PC-3 (cell line): ENCODE measurements around the gene CASP6. TPM values are rescaled to one million over a fixed set of nuclear protein-coding genes. Genes with fewer than 3 reads are reported as not detected.

Experiments
- ATAC-seq: fragments of 200-7000 bp; cut with Tn5 transposase; 2 replicates; pipeline ENCODE4 v1.9.1; 2020; ENCODE audit warnings: mild to moderate bottlenecking, moderate library complexity
- BruUV-seq: library from RNA; stranded (reverse); fragments of 400-500 nt; replicated peaks from 2 replicates; lab custom pipeline; 2021; lab: Mats Ljungman, UMichigan
- CTCF ChIA-PET: fragments of 300-600 bp; sonication (Branson Sonifier 250); formaldehyde crosslinking; loops from one replicate; lab custom pipeline; 2022; ENCODE audit warnings: antibody characterized with exemption; lab: Charles Lee
- POLR2A ChIA-PET: fragments of 300-600 bp; sonication (Branson Sonifier 250); formaldehyde crosslinking; loops from one replicate; lab custom pipeline; 2022; ENCODE audit warnings: antibody characterized with exemption; ENCODE audit not compliant: unreplicated experiment; lab: Charles Lee
- DNase-seq: peaks from one replicate; pipeline ENCODE4 v3.0.0-alpha.2; 2015
- H2AFZ ChIP-seq: fragments of 300-600 bp; sonication (generic); 2 replicates; pipeline ENCODE4 v1.6.0; 2016; ENCODE audit warnings: antibody characterized with exemption, low read length
- H3F3A ChIP-seq: fragments of 300-600 bp; sonication (generic); one replicate; pipeline ENCODE4 v1.6.0; 2017; ENCODE audit warnings: antibody characterized with exemption, low read length, control low read depth, mild to moderate bottlenecking; ENCODE audit not compliant: unreplicated experiment
- H3K27ac ChIP-seq: fragments of 300-600 bp; sonication (generic); 2 replicates; pipeline ENCODE4 v1.5.1; 2016; ENCODE audit warnings: mild to moderate bottlenecking, low read length
- H3K27me3 ChIP-seq: fragments of 300-600 bp; sonication (generic); 2 replicates; pipeline ENCODE4 v1.6.1; 2016; ENCODE audit warnings: low read length, mixed read lengths
- H3K36me3 ChIP-seq: fragments of 300-600 bp; sonication (generic); 2 replicates; pipeline ENCODE4 v1.6.1; 2016; ENCODE audit warnings: low read depth, mixed run types, low read length, mixed read lengths
- H3K4me1 ChIP-seq: fragments of 300-600 bp; sonication (generic); 2 replicates; pipeline ENCODE4 v1.5.1; 2016; ENCODE audit warnings: low read length; ENCODE audit not compliant: insufficient read depth
- H3K4me2 ChIP-seq: fragments of 300-600 bp; sonication (generic); 2 replicates; pipeline ENCODE4 v1.6.0; 2016; ENCODE audit warnings: low read length
- H3K4me3 ChIP-seq: fragments of 300-600 bp; sonication (generic); 2 replicates; pipeline ENCODE4 v1.5.1; 2016; ENCODE audit warnings: mild to moderate bottlenecking, low read length, mixed read lengths
- H3K79me2 ChIP-seq: fragments of 300-600 bp; sonication (generic); 2 replicates; pipeline ENCODE4 v1.6.1; 2017; ENCODE audit warnings: low read length, mixed read lengths
- H3K9ac ChIP-seq: fragments of 300-600 bp; sonication (generic); 2 replicates; pipeline ENCODE4 v1.6.0; 2016; ENCODE audit warnings: mild to moderate bottlenecking, low read length
- H3K9me2 ChIP-seq: fragments of 300-600 bp; sonication (generic); replicated peaks from 2 replicates; pipeline ENCODE4 v1.6.1; 2016; ENCODE audit warnings: mixed run types, low read length, mixed read lengths
- H3K9me3 ChIP-seq: fragments of 300-600 bp; sonication (generic); 2 replicates; pipeline ENCODE4 v1.6.1; 2016; ENCODE audit warnings: low read length, mixed read lengths
- H4K20me1 ChIP-seq: fragments of 300-600 bp; sonication (generic); 2 replicates; pipeline ENCODE4 v1.6.1; 2016; ENCODE audit warnings: low read length, mixed read lengths
- CTCF ChIP-seq: fragments of 300-600 bp; sonication (generic); conservative IDR thresholded peaks from 2 replicates; pipeline ENCODE4 v1.5.1; 2017; ENCODE audit warnings: antibody characterized with exemption, low read depth, mild to moderate bottlenecking, low read length
- EZH2 ChIP-seq: fragments of 300-600 bp; sonication (generic); IDR thresholded peaks from one replicate; pipeline ENCODE4 v1.6.1; 2017; ENCODE audit warnings: antibody characterized with exemption, mild to moderate bottlenecking, low read length; ENCODE audit not compliant: unreplicated experiment
- EZH2phosphoT487 ChIP-seq: fragments of 300-600 bp; sonication (generic); IDR thresholded peaks from 2 replicates; pipeline ENCODE4 v1.6.1; 2018; ENCODE audit warnings: mild to moderate bottlenecking, antibody characterized with exemption, low read length, borderline replicate concordance
- intact Hi-C: fragments of 100-400 bp; cut with micrococcal nuclease; formaldehyde crosslinking; loops from 2 replicates; pipeline ENCODE4 v1.9.0; 2023
- total RNA-seq: library from RNA; depleted of rRNA; stranded (reverse); fragments of >200 nt; gene quantifications from 2 replicates; pipeline ENCODE4 v1.2.3, GENCODE V29; 2014

The CASP6 gene
- total RNA-seq, 1 experiment from 2014 or later, result 33.7 TPM

GRCh38 chr4:109728385-109728784, 25.1 kb upstream of the CASP6 start:
- Histone ChIP-seq H3K79me2 (peaks cover 56% of the 10 kb centered on the region), H3K27ac (peak overlapping the region; percentile 64), H3K36me3 (no peaks in the 10 kb centered on the region; the same call in 1 of the 2 replicates), H3K9me3 (no peaks in the 10 kb centered on the region), H3K9ac (peak overlapping the region; percentile 81), H4K20me1 (no peaks in the 10 kb centered on the region), H3F3A (no peaks in the 10 kb centered on the region), H3K4me3 (peak overlapping the region; percentile 99), H3K27me3 (no peaks in the 10 kb centered on the region), H3K9me2 (no peaks in the 10 kb centered on the region), H3K4me2 (peak overlapping the region; percentile 82), H2AFZ (peak overlapping the region; percentile 94), H3K4me1 (peaks cover 14% of the 10 kb centered on the region)
- no peak for TF ChIP-seq CTCF
- no peak for TF ChIP-seq EZH2
- TF ChIP-seq EZH2phosphoT487, result no peak
- POLR2A ChIA-PET, result no interaction called here
- ATAC-seq, result no peak; the same call in 1 of the 2 replicates
- peak; percentile 49 for DNase-seq
- no TSS peak for BruUV-seq
- intact Hi-C loops, result loop anchor here (2.0 kb wide), 1 partner anchor 86 kb away; the partner anchor contains the start of gene GAR1
- CTCF ChIA-PET, result no interaction called here

GRCh38 chr4:109723110-109723509, 19.9 kb upstream of the CASP6 start:
- H3K4me1 ChIP-seq, result peaks cover 32% of the 10 kb centered on the region
- no TSS peak for BruUV-seq
- peaks cover 72% of the 10 kb centered on the region for H3K79me2 ChIP-seq
- 0 out of 2 replicates have a peak, but pooled peaks cover 3% of the 10 kb centered on the region for H4K20me1 ChIP-seq
- no peak overlapping the region for H3K4me3 ChIP-seq
- DNase-seq, result no peak
- no peak overlapping the region for H2AFZ ChIP-seq
- no peaks in the 10 kb centered on the region for H3K9me3 ChIP-seq
- no peak for TF ChIP-seq EZH2phosphoT487
- no peak for TF ChIP-seq CTCF
- no peak for TF ChIP-seq EZH2
- no peaks in the 10 kb centered on the region; the same call in 1 of the 2 replicates for H3K36me3 ChIP-seq
- no peaks in the 10 kb centered on the region for H3K9me2 ChIP-seq
- CTCF ChIA-PET, result no interaction called here
- POLR2A ChIA-PET, result no interaction called here
- H3F3A ChIP-seq, result no peaks in the 10 kb centered on the region
- no peaks in the 10 kb centered on the region for H3K27me3 ChIP-seq
- H3K4me2 ChIP-seq, result no peak overlapping the region
- no peak overlapping the region for H3K27ac ChIP-seq
- intact Hi-C loops, result no loop called here
- no peak for ATAC-seq
- no peak overlapping the region for H3K9ac ChIP-seq

GRCh38 chr4:109722357-109722756, 19.1 kb upstream of the CASP6 start:
- no peak for TF ChIP-seq CTCF
- no peak for TF ChIP-seq EZH2
- TF ChIP-seq EZH2phosphoT487, result no peak
- no peak for DNase-seq
- Histone ChIP-seq H3K9me2 (no peaks in the 10 kb centered on the region), H3K36me3 (no peaks in the 10 kb centered on the region; the same call in 1 of the 2 replicates), H3K9me3 (no peaks in the 10 kb centered on the region), H3K27me3 (no peaks in the 10 kb centered on the region), H3K4me1 (peaks cover 24% of the 10 kb centered on the region), H3K4me3 (no peak overlapping the region), H4K20me1 (0 out of 2 replicates have a peak, but pooled peaks cover 3% of the 10 kb centered on the region), H3K79me2 (peaks cover 65% of the 10 kb centered on the region), H2AFZ (no peak overlapping the region), H3K4me2 (no peak overlapping the region), H3K27ac (no peak overlapping the region), H3F3A (no peaks in the 10 kb centered on the region), H3K9ac (no peak overlapping the region)
- intact Hi-C loops, result no loop called here
- ChIA-PET CTCF (no interaction called here), POLR2A (no interaction called here)
- no TSS peak for BruUV-seq
- ATAC-seq, result no peak
